Iris pigment epithelial cell (primary cell): ENCODE data around the gene DSG2.

Experiments used
- DNase-seq: peaks from one replicate; pipeline ENCODE4 v3.0.0-alpha.2; 2011; ENCODE audit warnings: low read depth

DSG2 gene

DNA sequence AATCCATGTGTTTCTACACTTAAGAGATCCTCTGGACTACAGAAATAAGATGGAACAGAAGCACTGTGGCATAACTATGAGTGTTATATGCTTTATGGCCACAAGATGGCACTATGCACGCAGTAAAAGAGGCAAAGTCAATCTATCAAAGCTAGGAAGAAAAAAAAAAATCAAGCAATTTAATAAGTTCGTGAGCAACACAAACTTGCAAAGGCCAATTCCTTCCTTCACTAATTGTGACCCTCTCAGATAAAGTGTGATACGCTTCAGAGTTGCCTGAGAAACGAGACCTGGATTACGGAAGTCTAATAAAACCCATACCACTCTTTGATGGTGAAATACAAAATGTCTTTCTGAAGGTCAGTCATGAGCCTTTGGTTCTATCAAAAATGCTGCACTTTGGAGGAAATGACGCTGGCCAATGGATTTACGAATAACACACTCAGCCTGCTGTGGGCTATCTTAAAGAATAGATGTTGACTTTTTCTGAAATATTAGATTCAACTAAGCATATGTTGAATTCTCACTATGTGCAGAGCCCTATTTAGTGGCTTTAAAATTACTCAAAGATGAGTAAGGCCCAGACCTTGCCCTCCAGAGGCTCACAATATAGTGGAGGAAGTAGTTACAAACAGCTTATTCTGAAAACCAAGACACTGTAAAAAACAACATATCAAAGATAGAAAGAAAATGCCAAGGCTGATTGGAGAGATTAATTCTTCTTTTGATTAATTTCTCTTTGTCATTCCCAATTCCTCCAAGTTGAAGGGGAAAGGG is 58.2 kb downstream of the DSG2 start:
- DNase-seq = peak; percentile 70

DNA sequence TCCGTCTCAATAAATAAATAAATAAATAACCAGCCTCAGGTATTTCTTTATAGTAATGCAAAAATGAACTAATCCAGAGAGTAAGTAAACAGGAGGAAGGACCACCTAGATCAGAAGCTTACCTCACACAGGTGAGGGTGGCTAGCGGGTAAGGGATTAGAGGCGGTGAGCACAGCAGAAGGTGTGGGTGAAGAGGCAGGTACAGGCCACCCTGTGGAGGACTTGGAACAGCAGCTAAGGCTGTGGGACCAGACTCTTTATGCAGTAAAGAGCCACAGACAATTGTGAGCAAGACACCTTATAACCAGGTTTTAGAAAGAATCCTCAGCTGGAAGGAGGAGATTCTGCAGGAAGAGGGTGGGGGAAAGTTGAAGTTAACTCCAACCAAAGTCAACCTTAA is 59.5 kb downstream of the DSG2 start:
- DNase-seq = no peak

- DNase-seq = no peak
Observed at GRCh38 chr18:31558567-31558966, 60.6 kb downstream of the DSG2 start.

DNA sequence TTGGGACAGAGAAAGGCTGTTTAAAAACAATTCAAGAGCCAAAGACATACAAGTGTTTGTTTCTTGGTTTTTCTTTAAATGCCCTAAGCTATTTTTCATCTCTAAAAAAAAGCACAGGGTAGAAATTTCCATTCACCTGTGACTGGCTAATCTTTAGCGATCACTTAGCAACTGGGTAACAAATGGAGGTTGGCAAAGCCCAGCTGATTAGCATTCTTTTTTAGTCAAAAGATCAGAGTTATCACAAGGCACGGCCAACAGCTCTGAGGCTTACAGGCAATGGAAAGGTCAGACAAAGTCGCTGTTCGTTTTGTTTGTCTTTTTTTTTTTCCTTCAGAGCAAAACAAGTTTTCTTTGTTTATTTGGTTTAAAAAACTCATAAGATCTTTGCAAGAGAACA is 64.7 kb downstream of the DSG2 start:
- DNase-seq = no peak

DNA sequence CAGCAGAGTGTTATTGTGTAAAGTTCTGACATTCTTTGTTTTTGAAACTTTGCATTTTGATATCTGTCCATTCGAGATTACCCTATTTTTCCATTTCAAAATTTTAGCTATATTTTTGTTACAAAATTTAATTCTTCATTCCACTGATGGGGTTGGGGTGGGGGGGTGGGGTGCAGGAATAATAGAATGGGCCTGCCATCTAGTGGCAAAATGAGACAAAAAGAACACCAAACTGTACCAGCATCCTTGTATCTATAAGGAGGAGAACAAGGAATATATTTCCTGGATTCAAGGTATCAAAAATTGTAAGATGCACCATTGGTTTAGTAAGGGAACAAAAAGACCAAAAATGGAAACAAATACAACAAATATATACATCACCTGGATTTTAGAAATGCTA is 65.8 kb downstream of the DSG2 start:
- no peak for DNase-seq

DNA sequence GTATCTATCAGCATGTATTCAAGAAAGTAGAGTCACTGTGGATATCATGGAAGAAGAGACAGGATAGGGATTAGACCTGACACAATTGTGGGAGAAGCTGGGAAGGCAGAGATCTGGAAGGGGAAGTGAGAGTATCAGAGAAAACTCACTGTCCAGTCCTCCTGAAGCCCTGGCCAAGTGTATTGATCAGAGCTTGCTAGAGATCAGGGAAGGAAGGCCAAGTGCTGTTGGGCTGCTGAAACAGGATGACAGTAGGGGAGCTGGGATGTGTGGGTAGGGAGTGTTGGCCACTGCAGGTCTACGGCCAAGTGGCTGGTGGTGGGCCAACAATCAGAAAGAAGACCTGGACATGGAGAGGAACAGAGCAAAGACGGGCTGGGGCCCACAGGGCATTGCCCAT is 67.4 kb downstream of the DSG2 start:
- DNase-seq = no peak

DNA sequence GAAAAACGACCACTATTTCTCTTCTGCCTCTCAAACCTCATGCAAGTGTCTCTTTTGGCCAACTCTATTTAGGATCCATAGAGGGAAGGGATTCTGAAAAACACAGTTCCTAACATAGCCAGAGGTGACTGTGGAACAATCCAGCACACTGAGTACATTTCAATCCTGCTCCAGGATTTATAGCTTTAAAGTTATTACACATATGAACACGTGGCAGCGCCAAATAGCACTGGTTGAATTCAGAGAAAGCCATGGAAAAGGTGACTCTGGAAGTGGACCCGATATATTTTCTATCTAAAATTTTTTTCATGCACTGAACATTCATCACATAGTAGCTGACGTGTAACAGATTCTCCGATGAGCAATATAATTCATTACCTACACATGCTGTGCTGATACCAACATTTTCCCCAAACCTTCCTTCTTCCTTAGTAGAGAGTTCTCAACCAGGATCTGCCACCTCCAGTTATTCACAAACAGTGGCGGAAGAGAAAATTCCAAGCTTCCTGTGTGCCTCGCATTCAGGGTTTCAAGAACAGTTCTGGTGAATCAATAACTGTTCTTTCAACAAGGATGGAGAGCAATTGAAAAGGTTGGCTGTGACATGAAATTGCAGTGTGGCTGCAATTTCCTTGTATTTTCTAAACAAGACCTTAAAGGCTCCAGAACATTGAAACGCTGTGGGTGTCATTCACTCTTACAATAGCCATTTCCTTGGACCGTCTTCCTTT is 68.0 kb downstream of the DSG2 start:
- DNase-seq = no peak

- no peak for DNase-seq
Observed at GRCh38 chr18:31566576-31567306, 68.8 kb downstream of the DSG2 start.

- DNase-seq = no peak
Observed at GRCh38 chr18:31572368-31572767, 74.4 kb downstream of the DSG2 start.

GRCh38 chr18:31573051-31573450 is 75.1 kb downstream of the DSG2 start:
- no peak for DNase-seq

- DNase-seq = no peak
Observed at GRCh38 chr18:31574359-31574758, 76.4 kb downstream of the DSG2 start.

- no peak for DNase-seq
Observed at GRCh38 chr18:31575515-31576257, 77.7 kb downstream of the DSG2 start.

DNA sequence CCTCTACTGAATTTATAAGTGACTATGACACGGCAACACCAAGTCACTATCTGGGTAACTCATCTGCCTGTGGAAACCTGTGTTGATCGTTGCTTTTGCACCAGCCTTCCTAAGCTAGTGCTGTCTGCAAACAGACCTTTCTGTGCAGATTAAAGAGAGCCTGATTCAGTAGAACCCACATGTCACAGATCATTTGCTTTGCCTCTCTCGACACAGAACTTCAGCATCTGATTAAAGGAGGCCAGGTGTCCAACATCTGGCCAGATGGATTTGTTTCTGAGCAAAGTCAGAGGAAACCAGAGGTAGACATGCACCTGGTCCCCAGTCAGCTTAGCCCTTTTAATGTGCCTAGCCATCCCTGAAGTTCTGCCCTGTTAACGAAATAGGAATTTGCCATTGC is 78.7 kb downstream of the DSG2 start:
- DNase-seq = no peak

GRCh38 chr18:31577195-31577594 is 79.2 kb downstream of the DSG2 start:
- no peak for DNase-seq

DNA sequence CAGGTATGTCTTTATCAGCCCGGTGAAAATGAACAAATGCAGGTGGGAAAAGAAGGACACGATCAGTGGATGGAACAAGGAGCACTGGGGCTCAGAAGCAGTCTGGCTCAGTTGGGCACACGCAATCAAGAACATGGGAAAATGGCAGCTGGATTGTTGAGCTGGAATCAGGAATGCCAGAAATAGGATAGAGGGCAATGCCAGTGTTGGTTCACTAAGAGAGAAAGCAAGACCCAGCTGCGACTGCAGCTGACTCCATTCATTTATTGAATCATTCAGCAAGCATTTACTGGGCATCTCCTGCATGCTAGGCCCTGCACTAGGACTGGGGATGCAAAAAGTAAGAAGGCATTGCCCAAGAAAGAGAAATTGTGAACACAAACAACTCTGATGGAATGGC is 80.1 kb downstream of the DSG2 start:
- DNase-seq = no peak

- no peak for DNase-seq
Observed at GRCh38 chr18:31579375-31579774, 81.4 kb downstream of the DSG2 start.

DNA sequence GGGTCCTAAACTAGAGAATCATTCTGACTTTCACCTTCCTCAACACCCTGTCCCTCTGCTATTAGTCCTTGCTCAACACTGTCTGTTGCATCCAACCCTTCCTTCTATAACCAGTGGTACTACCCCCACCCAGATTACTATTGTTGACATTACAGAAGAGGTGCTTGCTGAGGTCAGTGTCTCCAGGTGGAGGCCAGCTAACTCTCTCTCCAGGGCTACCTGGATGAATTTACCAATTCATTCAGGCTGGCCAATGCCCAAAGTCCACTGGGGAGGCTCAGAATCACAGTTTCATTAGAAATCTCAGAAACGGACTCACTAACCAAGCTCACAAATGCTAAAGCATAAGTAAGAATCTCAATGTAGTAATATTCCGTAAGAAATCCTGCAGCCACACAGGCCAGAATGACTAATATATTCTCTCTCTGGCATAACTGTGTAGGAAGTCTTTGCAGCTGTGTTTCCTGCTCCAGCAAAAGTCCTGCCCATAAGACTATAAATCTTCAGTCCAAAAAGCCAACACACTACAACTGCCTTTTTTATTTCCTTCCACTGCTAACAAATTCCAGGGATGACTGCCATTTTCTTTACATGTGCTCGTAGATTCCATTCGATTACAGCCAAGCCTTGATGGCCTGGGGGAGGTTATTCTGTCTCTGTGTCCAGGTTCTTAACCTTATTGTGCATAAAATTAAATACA is 83.7 kb downstream of the DSG2 start:
- peak; percentile 31 for DNase-seq

DNA sequence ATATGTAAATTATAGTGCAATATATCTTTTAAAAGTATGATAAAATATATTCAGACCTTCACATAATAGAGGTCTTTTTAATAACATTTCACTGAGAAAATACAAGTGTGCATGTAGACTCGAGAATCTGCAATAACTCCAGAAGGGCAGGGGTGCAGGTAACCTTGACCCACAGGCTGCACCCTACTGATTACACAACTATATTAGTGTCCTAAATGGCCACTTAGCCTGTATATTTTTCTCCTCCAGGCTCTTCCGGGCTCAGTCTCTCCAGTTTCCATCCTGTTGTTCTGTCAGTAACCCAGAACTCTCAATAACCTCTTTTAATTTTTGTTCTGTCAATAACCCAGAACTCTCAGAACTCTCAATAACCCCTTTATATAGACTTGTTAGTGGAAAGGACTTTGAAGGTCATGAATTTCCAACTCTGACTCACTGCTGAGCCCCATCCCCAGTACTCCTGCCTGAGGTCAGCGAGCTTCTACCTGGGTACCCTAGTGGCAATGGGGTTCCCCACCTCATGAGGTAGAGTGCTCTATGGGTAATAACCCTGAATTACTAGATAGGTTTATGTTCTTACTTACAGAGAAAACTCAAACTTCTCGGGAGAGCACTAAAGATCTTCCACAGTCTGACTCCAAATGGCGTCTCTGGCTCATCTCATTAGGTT is 85.3 kb downstream of the DSG2 start:
- DNase-seq = no peak

DNA sequence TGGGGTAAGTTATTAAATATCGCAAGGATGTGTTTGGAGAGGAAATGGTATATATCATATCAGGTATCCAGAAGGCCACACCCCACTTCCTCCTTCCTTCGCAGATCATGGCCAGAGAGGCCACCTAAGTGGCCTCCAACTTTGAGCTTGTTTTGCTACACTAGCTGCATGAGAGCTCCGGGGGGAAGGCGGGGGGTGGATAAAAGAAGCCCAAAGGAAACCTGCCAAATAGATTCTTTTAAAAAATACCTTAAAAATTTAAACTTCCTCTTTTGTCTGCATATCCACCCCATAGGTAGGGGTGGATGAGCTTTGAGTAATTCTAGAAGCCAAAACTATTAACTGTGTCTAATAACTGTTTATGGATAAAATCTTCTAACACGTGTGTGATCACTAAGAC is 88.0 kb downstream of the DSG2 start:
- DNase-seq = no peak

DNA sequence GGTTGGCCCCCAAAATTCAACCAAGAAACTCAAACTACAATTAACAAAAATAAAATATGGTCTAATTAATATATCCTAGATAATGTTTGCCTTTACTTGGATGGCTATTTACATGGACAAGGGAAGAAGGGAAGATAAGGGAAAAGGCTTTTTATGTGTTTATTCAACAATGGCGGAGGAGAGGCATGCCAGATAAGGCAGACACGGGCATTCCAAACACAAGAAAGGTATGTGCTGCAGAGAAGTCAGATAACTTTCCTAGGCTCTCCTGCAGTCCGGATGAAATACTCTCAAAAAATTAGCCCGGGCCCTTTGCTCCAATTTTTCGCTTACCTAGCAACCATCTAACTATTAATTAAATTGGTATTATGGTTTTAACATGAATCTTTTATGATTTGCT is 88.6 kb downstream of the DSG2 start:
- no peak for DNase-seq

- DNase-seq = no peak
Observed at GRCh38 chr18:31587529-31587928, 89.6 kb downstream of the DSG2 start.
